ENCODE measurements around the gene DPP7.

The DPP7 gene

GRCh38 chr9:137083394-137084004, 31.0 kb downstream of the DPP7 start:
- H3K4me3 ChIP-seq (ENCODE audit: low read length), result no peak overlapping the region
- peak; percentile 94 for DNase-seq (ENCODE audit: low read depth)

DNA sequence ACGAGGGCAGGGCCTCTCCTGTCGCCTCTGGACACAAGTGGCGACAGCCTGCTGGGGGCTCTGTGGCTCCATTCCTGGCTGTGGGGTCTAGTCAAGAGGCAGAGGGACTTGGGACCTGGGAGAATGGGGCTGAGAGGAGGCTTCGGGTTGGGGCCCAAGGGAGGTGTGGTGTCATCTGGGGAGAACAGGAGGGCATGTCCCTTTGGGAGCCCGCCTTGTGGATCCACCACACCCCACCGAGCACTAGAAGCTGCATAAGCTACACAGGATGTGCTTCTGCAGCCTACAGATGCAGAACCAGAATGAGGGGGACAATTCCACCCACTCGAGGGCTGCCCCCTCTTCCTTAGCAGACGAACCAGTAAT, 31.6 kb downstream of the DPP7 start:
- DNase-seq (ENCODE audit: low read depth), result no peak
- no peak overlapping the region for H3K4me3 ChIP-seq (ENCODE audit: low read length)
- TF ChIP-seq CTCF (conservative IDR thresholded peaks at IDR 0.05; ENCODE audit: low read length), result no peak

More at GRCh38 chr9:137083394-137084004, 31.0 kb downstream of the DPP7 start:
- TF ChIP-seq CTCF (conservative IDR thresholded peaks at IDR 0.05; ENCODE audit: low read length), result no peak

DNA sequence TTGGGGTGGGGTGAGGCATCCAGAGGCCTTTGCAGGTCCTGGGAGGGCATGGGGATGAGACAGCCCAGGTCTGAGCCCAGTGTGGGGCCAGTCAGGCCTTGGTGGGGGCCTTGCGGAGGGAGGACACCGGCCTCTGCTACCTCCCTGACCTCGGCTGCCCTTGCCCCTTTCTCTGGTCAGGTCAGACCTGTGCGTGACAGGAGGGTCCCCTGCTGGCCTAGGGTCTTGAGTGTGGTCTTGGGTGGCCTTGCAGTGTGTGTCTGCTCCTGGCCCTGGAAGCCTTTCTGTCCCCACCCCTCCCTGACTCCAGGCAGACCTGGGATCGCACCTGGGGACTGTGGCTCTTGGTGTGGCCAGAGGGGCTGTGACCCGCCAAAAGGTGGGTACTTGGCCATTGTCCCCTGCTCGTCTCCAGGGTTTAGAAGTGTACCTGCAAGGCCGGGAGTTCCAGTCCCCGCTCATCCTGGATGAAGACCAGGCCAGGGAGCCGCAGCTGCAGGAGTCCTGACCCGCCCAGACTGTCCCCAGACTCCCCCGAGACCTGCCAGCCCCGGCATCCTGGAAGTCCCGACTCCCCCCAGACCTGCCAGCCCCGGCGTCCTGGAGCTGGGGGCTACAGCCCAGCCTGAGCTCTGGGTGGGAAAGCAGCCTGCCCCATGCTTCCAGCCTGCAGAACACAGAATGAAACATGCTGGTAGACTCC, 32.2 kb downstream of the DPP7 start:
- H3K4me3 ChIP-seq (ENCODE audit: low read length), result no peak overlapping the region
- DNase-seq (ENCODE audit: low read depth), result no peak
- no peak for TF ChIP-seq CTCF (conservative IDR thresholded peaks at IDR 0.05; ENCODE audit: low read length)

DNA sequence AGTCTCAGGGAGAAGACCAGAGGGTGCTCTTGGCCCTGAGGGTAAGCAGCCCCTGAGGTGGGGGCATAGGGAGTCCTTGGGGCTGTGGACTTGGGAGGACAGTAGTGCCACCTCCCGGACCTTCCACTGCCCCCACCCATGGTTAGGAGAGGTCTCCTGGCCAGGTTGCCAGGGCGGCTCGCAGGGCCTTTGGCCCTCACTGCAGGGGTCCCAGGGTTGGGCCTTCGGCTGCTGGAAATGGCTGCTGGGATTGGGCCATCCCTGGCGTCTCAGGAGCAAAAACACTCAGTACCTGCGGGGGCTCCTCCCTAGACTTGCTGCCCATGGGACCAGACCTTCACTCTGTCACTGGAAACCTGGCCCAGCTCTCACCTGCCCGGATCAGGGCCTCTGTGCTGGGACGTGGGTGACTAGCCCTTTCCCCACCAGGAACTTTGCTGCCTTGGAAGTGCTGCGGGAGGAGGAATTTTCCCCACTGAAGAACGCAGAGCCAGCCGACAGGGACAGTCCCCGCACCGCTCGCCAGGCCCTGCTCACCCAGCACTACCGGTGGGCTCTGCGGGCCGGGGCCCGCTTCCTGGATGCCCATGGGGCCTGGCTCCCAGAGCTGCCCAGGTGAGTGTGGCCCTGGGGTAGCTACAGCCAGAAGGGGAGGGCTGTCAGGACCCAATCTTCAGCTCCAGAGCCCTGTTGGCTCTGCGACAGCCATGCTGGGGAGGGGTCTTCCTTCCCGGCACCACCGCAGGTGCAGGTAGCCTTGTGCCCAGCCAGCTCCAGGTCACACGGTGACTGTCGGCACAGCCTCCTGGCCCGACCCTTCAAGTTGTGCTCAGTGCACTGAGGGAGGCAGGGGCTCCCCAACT, 34.0 kb downstream of the DPP7 start:
- DNase-seq (ENCODE audit: low read depth), result no peak
- H3K4me3 ChIP-seq (ENCODE audit: low read length), result no peak overlapping the region
- TF ChIP-seq CTCF (conservative IDR thresholded peaks at IDR 0.05; ENCODE audit: low read length), result no peak

GRCh38 chr9:137079401-137079787, 35.1 kb downstream of the DPP7 start:
- DNase-seq (ENCODE audit: low read depth), result no peak
- no peak overlapping the region for H3K4me3 ChIP-seq (ENCODE audit: low read length)
- TF ChIP-seq CTCF (conservative IDR thresholded peaks at IDR 0.05; ENCODE audit: low read length), result no peak

- H3K4me3 ChIP-seq (ENCODE audit: low read length), result peak overlapping the region; percentile 68
- no peak for DNase-seq (ENCODE audit: low read depth)
- TF ChIP-seq CTCF (conservative IDR thresholded peaks at IDR 0.05; ENCODE audit: low read length), result no peak
Measured at GRCh38 chr9:137078701-137079400, 35.7 kb downstream of the DPP7 start.

Measured in AG10803 (cell line).